Measurements from ENCODE around the gene NOTUM.

DNA sequence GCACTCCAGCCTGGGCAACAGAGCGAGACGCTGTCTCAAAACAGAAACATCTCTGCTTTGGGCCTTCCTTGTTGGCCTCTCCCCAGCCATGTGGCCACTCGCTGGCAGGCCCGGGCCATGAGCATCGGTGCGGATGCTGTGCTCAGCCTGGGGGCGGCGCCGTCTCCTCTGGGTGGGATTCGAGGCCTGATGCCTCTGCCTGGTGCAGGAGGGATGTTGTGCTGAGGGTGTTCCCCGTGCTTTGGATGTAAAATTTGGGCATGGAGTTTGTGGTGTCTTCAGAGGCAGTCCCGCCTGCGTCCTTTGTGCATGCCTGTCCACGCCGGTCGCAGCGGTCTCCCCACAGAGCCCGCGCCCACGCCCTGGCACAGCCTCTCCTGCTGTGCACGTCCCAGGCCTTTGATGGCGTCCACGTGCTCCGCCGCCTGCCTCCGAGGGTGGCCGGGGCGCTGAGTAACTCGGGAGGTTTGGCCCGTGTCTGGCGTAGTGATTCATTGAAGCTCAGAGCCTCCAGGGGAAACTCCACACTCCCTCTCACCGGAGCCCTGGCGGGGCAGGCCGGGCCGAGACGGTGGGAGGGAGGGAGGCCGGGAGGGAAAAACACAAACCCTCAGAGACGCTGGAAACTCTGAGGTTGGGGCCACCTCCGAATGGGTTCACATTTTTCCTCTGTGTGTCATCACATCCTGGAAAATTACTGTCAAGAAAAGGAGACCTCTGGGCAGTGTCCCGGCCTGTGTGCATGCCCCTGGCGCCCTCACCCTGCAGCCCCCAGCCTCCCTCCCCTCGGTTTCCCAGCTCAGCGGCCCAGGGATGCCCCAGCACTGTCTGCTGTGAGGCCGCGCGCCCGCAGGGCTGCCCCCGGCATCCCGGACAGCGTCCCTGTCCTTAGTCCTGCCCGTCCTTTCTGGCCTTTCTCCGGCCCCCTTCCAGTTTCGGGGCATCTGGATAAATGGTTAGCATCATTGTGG, 42.7 kb upstream of the NOTUM start:
- TF ChIP-seq POLR2A (IDR thresholded peaks at IDR 0.05) (no peak), EP300 (IDR thresholded peaks at IDR 0.05) (peak in 1 of 2 donors; percentile 68)
- TF ChIP-seq, protein P1, sequence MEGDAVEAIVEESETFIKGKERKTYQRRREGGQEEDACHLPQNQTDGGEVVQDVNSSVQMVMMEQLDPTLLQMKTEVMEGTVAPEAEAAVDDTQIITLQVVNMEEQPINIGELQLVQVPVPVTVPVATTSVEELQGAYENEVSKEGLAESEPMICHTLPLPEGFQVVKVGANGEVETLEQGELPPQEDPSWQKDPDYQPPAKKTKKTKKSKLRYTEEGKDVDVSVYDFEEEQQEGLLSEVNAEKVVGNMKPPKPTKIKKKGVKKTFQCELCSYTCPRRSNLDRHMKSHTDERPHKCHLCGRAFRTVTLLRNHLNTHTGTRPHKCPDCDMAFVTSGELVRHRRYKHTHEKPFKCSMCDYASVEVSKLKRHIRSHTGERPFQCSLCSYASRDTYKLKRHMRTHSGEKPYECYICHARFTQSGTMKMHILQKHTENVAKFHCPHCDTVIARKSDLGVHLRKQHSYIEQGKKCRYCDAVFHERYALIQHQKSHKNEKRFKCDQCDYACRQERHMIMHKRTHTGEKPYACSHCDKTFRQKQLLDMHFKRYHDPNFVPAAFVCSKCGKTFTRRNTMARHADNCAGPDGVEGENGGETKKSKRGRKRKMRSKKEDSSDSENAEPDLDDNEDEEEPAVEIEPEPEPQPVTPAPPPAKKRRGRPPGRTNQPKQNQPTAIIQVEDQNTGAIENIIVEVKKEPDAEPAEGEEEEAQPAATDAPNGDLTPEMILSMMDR (IDR thresholded peaks at IDR 0.05), result no peak
